ENCODE results near the gene FHL1. TPM values are rescaled to one million over a fixed set of nuclear protein-coding genes. Genes with fewer than 3 reads are reported as not detected.

Gene FHL1
- total RNA-seq (2022; extraction: Qiagen RNA extraction; ENCODE audit: low read depth) = 21.8 to 26.5 TPM (median 24.0 TPM) in 5 replicates

DNA sequence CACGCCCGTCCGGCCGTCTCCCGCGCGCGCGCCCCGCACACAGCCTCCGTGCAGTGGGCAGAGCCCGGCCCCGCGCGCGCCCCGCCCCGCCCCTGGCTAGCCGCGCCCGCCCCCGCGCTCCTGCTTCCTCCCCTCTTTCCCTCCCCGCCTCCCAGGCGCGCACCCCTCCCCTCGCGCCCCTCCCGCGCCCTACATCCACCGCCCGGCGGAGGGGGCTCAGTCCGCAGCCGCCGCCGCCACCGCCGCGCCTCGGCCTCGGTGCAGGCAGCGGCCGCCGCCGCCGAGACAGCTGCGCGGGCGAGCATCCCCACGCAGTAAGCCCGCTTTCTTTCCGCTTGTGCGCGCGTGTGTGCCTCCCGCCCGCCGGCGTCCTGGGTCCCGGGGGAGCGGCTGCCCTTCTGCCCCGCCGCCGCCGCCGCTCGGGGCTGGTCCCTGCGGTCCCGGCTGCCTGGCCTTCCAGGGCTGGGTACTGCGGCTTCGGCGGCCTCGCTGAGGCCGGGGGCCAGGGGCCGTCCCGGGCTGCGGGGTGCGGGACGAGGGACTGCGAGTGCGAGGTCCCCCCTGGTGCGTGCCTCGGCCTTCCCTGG, at the start of gene FHL1:
Gene FHL1, plus strand, starts transcription at position 219 of the 587 bp plus-strand sequence.

DNA sequence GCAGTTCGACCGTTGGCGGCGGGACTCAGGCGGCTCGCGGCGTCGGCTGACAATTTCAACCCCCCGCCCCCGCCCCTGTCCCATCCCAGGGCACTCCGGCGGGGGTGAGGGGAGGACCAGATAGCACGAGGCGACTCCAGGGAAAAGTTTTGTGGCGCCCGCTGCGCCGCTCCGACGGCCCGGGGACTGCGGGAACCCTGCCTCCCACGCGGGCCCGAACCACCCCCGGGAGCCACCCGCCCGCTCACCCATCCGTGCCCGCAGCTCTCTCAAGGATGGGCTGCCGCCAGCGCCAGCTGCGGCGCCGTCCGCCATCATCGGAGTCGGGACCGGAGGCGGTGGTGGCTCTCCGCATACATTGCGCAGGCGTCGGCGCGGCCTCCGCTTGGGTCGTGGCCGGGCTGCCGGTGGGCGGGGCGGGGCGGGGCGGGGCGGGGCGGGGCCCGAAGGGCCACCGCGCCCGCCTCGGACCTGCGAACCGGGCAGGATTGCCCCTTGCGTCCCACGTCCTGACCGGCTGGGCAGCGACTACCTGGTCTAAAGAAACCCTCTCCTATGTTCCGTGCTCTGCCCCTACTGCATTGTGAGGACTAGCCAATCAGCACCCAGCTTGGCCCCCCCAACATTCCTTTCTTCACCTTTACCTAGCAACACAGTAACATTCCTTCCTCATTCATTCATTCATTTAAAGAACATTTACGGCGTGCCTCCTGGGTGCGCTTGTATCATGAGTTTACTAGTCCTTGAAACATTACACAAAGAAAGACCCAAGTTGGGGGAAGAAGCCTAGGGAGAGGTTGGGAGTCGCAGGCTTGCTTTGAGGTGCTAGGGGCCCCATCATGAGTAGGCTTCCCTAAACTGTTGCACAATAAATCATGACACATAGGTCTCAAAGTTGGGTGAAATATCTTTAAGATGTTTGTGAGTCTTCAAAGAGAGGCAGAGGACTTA, 104.0 kb downstream of the FHL1 start, which contains the start of gene MAP7D3:
Gene MAP7D3, minus strand, starts transcription at position 360 of the 951 bp plus-strand sequence. Its CDS starts 42 bp downstream, at position 318.

Other genes starting within 250 kb of the FHL1 start
- 5.6 to 18.4 TPM (median 16.8 TPM) in 5 replicates for gene MMGT1, start 173.5 kb upstream of the FHL1 start, total RNA-seq (2022; extraction: Qiagen RNA extraction; ENCODE audit: low read depth)
- 4.9 to 9.9 TPM (median 8.1 TPM) in 5 replicates for gene SLC9A6, start 162.1 kb upstream of the FHL1 start, total RNA-seq (2022; extraction: Qiagen RNA extraction; ENCODE audit: low read depth)
- 11.4 to 17.0 TPM (median 13.1 TPM) in 5 replicates for gene MAP7D3, start 103.9 kb downstream of the FHL1 start, total RNA-seq (2022; extraction: Qiagen RNA extraction; ENCODE audit: low read depth)
- gene ADGRG4, start 153.4 kb downstream of the FHL1 start, total RNA-seq (2022; extraction: Qiagen RNA extraction; ENCODE audit: low read depth) = not detected in 5 replicates